Measurements from ENCODE around the gene DCAF10.
A peak's percentile ranks its signal among the peaks of the same experiment; 100 is the strongest.
"Not testable (repeated sequence)": the region's sequence is repeated elsewhere in the genome, so short reads cannot be mapped to it uniquely, and the experiment has no call there.

DCAF10 gene

GRCh38 chr9:37908698-37909186, 108.1 kb downstream of the DCAF10 start:
- DNase-seq (ENCODE audit: low read depth) = no peak

DNA sequence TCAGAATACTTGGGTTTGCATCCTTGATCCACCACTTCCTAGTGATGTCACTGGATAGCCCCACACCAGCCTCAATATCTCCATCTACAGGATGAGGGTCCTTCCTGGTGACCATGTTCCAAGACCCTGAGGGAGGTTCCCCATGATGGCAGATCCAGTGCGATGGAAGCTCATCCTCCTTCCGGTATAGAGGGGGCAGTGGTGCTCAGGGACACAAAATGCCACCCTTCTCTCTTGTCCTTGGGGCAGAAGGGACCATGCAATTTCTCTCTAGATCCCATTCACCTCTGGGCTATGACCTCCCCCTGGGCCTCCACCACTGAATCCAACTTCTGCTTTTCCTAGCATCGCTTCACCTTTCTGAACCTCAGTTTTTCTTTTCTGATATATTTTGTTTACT, 108.7 kb downstream of the DCAF10 start:
- DNase-seq (ENCODE audit: low read depth) = no peak

DNA sequence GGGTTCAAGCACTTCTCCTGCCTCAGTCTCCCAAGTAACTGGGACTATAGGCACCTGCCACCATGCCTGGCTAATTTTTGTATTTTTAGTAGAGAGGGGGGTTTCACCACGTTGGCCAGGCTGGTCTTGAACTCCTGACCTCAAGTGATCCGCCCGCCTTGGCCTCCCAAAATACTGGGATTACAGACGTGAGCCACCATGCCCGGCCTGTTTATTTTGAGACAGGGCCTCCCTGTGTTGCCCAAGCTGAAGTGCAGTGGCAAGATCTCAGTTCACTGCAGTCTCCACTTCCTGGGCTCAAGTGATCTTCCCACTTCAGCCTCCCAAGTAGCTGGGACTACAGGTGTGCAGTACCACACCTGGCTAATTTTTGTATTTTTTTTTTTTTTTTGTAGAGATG, 109.2 kb downstream of the DCAF10 start:
- DNase-seq (ENCODE audit: low read depth) = not testable (repeated sequence)

DNA sequence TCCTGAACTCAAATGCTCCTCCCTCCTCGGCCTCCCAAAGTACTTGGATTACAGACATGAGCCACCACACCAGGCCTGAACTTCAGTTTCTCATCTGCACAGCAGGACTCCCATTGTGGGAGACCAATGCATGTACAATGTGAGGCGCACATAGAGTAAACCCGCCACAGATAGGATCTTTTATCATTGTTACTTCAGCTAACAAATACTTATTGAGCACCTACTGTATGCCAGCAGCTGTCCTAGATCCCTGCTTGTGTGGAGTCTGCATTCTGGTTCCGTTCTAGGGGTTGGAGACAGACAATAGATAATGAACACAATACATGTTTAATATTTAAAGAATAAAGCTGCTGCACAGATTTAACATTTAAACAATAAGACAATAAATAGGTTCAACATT, 109.7 kb downstream of the DCAF10 start:
- no peak for DNase-seq (ENCODE audit: low read depth)

GRCh38 chr9:37911271-37911681, 110.7 kb downstream of the DCAF10 start:
- no peak for DNase-seq (ENCODE audit: low read depth)

- DNase-seq (ENCODE audit: low read depth) = peak; percentile 71
Observed at GRCh38 chr9:37913480-37914153, 113.0 kb downstream of the DCAF10 start.

GRCh38 chr9:37914154-37914551, 113.6 kb downstream of the DCAF10 start:
- no peak for DNase-seq (ENCODE audit: low read depth)

- no peak for DNase-seq (ENCODE audit: low read depth)
Observed at GRCh38 chr9:37914701-37915358, 114.2 kb downstream of the DCAF10 start.

- DNase-seq (ENCODE audit: low read depth) = no peak
Observed at GRCh38 chr9:37915911-37916470, 115.4 kb downstream of the DCAF10 start.

DNA sequence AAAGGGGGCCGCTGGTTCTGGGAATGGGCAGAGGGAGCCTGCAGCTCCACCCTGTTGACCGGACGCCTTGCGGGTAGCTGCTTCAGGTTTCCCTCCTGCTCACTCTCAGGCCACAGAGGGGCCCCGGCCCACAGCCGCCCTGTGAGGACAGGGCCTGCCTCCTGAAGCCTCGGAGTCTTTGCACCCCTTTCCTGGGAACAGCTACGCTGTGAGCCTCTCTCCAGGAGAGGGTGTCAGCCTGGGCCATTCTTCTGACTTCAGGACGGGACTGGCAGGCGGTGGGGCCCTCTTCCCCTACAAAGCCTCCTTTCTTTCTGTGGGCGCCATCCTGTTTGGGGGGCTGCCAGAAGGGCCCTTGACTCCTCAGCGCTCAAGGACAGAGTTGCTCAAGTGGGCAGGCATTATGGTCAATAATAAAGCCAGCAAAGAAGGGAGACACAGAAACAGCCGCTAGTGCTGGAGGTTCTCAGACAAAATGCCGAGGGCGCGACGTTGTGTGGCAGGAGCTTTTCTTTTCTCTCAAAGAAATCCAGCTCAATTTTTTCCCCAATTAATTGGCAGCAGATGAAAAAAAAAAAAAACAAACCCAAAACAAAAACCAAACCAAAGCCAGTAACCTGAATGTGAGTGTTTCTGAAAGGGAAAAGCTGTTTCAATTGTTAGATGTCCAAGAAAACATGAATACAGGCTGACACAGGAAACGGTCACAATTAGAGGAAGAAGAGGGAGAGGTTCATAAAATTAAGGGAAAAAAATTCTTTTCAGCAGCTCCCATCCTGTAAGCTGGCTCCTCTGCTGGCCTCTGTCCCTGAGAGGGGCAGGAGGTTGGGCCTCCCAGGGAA, 116.1 kb downstream of the DCAF10 start:
- DNase-seq (ENCODE audit: low read depth) = no peak
